ENCODE data around the gene ZDHHC22. TPM values are rescaled to one million over a fixed set of nuclear protein-coding genes. Genes with fewer than 3 reads are reported as not detected.

ZDHHC22 gene
- total and polyA plus RNA-seq, 2 of the 13 experiments (the other 11 are each of a cell fraction or from before 2014, with no cell fraction given): not detected

DNA sequence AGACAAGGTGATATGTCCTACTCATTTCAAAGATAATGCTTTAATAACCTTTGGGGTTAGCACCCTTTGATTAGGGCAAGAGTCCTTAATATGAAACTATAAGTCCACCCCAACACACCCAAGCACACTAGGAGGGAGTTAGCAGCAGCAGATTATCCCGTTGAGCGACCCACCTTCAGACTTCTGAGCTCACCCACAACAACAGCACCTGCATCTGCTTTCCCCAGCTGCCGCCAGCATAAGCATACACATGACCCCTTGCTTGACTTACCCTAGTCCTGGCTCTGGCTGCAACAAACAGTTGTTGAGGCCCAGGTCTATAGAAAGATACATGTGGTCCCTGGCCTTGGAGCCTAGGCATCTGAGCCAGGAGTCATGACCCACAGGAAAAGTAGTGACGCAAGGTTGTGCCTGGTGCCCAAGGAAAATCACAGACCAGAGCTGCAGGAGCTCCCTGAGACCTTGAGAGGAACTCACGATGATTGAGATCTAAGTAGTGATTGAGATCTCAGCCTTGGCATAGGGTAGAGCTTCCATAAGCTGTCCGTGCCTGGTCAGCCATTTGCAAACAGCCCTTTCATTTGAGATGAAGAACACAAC, 19.0 kb downstream of the ZDHHC22 start (continued):
- no peak for TF ChIP-seq ZNF253 (CRISPR knock-in tag; IDR thresholded peaks at IDR 0.05; ENCODE audit: borderline replicate concordance)
- no peak for TF ChIP-seq ZNF232 (CRISPR knock-in tag; IDR thresholded peaks at IDR 0.05; ENCODE audit: borderline replicate concordance)
- TF ChIP-seq ZBTB3 (CRISPR knock-in tag; IDR thresholded peaks at IDR 0.05; ENCODE audit: borderline replicate concordance, low read depth): no peak

DNA sequence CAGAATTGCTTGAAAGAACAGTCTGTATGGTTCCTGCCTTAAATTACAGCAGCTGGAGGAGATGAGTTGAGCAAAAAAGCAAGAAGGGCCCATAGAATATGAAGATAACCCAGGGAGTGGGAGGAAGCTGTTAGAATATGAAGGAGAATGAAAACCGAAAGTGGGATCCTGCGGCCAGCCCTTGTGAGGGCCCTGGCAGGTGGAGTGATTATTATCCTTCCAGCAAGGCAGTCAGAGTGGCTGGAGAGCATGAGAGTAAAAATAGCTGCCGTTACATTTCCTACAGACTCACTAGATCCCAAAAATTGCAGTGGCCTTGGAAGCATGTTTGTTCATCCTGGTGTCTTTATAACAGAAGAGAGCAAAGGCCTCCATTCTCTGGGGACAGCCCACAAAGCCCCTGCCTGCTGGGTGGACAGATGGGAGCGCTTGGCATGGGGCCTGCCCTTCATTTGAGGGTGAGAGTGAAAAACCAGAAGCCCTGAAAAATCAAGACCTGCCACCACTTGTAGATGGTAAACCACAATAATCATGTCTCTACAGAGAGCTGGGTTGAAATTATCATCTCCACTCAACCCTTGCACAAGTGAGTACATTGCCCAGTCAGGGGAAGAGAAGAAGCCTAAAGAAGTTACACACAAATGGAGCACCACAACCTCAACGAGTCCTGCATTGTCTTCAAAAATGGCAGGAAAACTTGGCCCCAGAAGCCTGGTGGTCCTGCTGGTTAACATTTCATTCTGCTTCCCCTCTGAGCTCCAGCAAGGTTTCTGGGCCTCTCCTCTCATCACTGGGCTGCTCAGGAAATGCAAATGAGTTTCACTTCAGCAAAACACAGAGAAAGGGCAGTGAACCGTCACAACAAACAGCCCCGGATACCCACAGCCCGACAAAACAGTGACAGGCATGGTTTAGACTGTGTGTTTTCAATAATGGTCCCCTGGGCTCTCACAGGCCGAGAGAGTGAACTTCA, 20.5 kb downstream of the ZDHHC22 start:
- H2AFZ ChIP-seq (ENCODE audit: low read length): no peak overlapping the region
- H3K9me3 ChIP-seq (ENCODE audit: low read length): no peaks in the 10 kb centered on the region
- TF ChIP-seq ZNF768 (CRISPR knock-in tag; IDR thresholded peaks at IDR 0.05): no peak
- TF ChIP-seq ZNF879 (CRISPR knock-in tag; IDR thresholded peaks at IDR 0.05): no peak
- TF ChIP-seq TCF7L2 (IDR thresholded peaks at IDR 0.05; ENCODE audit: low read depth, low read length): no peak
- 82% methylated on average over 9 of the region's 9 CpGs for WGBS (ENCODE audit: low lambda C conversion rate)
- POLR2A ChIA-PET: no interaction called here
- H3K9ac ChIP-seq (ENCODE audit: insufficient read depth, low read depth, low read length): no peak overlapping the region
- peaks cover 1 to 6% of the 10 kb centered on the region in 2 experiments; a peak in 2 of 5 replicates for H3K27me3 ChIP-seq (ENCODE audit: control insufficient read depth in 1 of 2, insufficient read depth in 2 of 2, low read length in 2 of 2)
- ATAC-seq (no peak), FAIRE-seq (peak; percentile 15), DNase-seq (ENCODE audit: low spot score) (no peak)
- intact Hi-C loops (cut with micrococcal nuclease; ENCODE audit: unreplicated experiment): no loop called here
- no peaks in the 10 kb centered on the region for H3K79me2 ChIP-seq (ENCODE audit: insufficient read depth, low read length)
- H3K4me1 ChIP-seq (ENCODE audit: insufficient read depth, low read length): peaks cover 32% of the 10 kb centered on the region
- in situ Hi-C loops (cut with HindIII; ENCODE audit: extremely low pct_ligation_motif_present, low pct_unique_long_range_greater_than_20kb): no loop called here
- H3K4me3 ChIP-seq (replicated peaks in 1 of 3; ENCODE audit: insufficient read depth in 1 of 3, low read depth in 2 of 3, low read length in 3 of 3): no peak overlapping the region
- no peaks in the 10 kb centered on the region for H3K36me3 ChIP-seq (replicated peaks in 1 of 2; ENCODE audit: control insufficient read depth in 1 of 2, insufficient read depth in 2 of 2, low read length in 2 of 2)
- H3K4me2 ChIP-seq (ENCODE audit: low read depth, low read length): no peak overlapping the region; the same call in 1 of the 2 replicates
- no peak overlapping the region for H3K27ac ChIP-seq (ENCODE audit: extremely low read length, insufficient read depth, low read length)
- BruUV-seq (replicated peaks): no TSS peak
- CTCF ChIA-PET (ENCODE audit: low intra/inter-chr PET ratio, low total read pairs): no interaction called here
- H4K20me1 ChIP-seq (ENCODE audit: insufficient read depth, low read length): no peaks in the 10 kb centered on the region

Data from HepG2 (cell line).